Astrocyte of the hippocampus (primary cell): ENCODE data around the gene ASF1A.

Source experiments
- DNase-seq: peaks from one replicate; pipeline ENCODE4 v3.0.0; 2011; ENCODE audit warnings: low read depth, low spot score

ASF1A gene

GRCh38 chr6:118913161-118913560 lies 19.2 kb downstream of the ASF1A start:
- DNase-seq, result no peak

GRCh38 chr6:118914598-118914997 lies 20.6 kb downstream of the ASF1A start:
- no peak for DNase-seq

- DNase-seq, result no peak
These were observed 23.8 kb downstream of the ASF1A start for GRCh38 chr6:118917546-118918328.

GRCh38 chr6:118918329-118918725 lies 24.4 kb downstream of the ASF1A start:
- DNase-seq, result no peak

GRCh38 chr6:118921084-118921483 lies 27.1 kb downstream of the ASF1A start:
- no peak for DNase-seq

- DNase-seq, result no peak
These were observed 29.1 kb downstream of the ASF1A start for GRCh38 chr6:118923035-118923434.

GRCh38 chr6:118930680-118931079 lies 36.7 kb downstream of the ASF1A start:
- no peak for DNase-seq

- no peak for DNase-seq
These were observed 37.5 kb downstream of the ASF1A start for GRCh38 chr6:118931436-118931835.

GRCh38 chr6:118932421-118932820 lies 38.5 kb downstream of the ASF1A start:
- no peak for DNase-seq

GRCh38 chr6:118933855-118934460 lies 40.0 kb downstream of the ASF1A start:
- no peak for DNase-seq

GRCh38 chr6:118934461-118935330 lies 40.7 kb downstream of the ASF1A start, which contains the start of gene MCM9:
Gene MCM9 (minus strand): TSS chr6:118935159. CDS start chr6:118931723, 3,436 bp downstream.
- DNase-seq, result peak; percentile 97

- no peak for DNase-seq
These were observed 41.3 kb downstream of the ASF1A start for GRCh38 chr6:118935331-118935668.

- DNase-seq, result no peak
These were observed 42.2 kb downstream of the ASF1A start for GRCh38 chr6:118935978-118936703.

- DNase-seq, result no peak
These were observed 45.7 kb downstream of the ASF1A start for GRCh38 chr6:118939683-118940082.

GRCh38 chr6:118940770-118941169 lies 46.8 kb downstream of the ASF1A start:
- DNase-seq, result peak; percentile 31

- DNase-seq, result no peak
These were observed 51.3 kb downstream of the ASF1A start for GRCh38 chr6:118945217-118945616.

- DNase-seq, result no peak
These were observed 58.7 kb downstream of the ASF1A start for GRCh38 chr6:118952683-118953082.

- no peak for DNase-seq
These were observed 59.4 kb downstream of the ASF1A start for GRCh38 chr6:118953391-118953790.
